Liver (tissue), 9 donors: ENCODE results near the gene CCNYL1. TPM values are rescaled to one million over a fixed set of nuclear protein-coding genes. Genes with fewer than 3 reads are reported as not detected.

Source experiments
- DNase-seq: peaks from one replicate; pipeline ENCODE4 v3.0.0-alpha.2; 2017; ENCODE audit warnings: low spot score
- H3K27ac ChIP-seq, 2 donors: one replicate each; pipeline ENCODE4 v1.7.0; 2013; ENCODE audit warnings: inconsistent platforms in 2 of 2, low read length in 2 of 2, control low read depth in 1 of 2, low read depth in 1 of 2, mild to moderate bottlenecking in 1 of 2
- H3K27me3 ChIP-seq, 4 donors: one replicate each; pipeline versions ENCODE4 v1.6.1 to v1.7.0; 2013; ENCODE audit warnings: low read length in 3 of 4, inconsistent platforms in 1 of 4, mild to moderate bottlenecking in 1 of 4, moderate library complexity in 1 of 4; ENCODE audit not compliant: control insufficient read depth in 4 of 4, insufficient read depth in 4 of 4
- H3K36me3 ChIP-seq, 4 donors: one replicate each; pipeline versions ENCODE4 v1.6.1 to v1.7.0; 2013; ENCODE audit warnings: low read length in 3 of 4, mild to moderate bottlenecking in 3 of 4, low read depth in 1 of 4, moderate library complexity in 1 of 4; ENCODE audit not compliant: control insufficient read depth in 4 of 4, insufficient read depth in 3 of 4
- H3K4me1 ChIP-seq, 4 donors: one replicate each; pipeline versions ENCODE4 v1.6.1 to v1.7.0; 2013; ENCODE audit warnings: low read length in 3 of 4, mild to moderate bottlenecking in 3 of 4, moderate library complexity in 1 of 4; ENCODE audit not compliant: control insufficient read depth in 4 of 4, insufficient read depth in 4 of 4
- H3K4me3 ChIP-seq, 3 donors: one replicate each; pipeline versions ENCODE4 v1.6.1 to v1.7.0; 2013; ENCODE audit warnings: low read length in 3 of 3, control low read depth in 1 of 3, low read depth in 1 of 3, mild to moderate bottlenecking in 1 of 3
- H3K9ac ChIP-seq, 2 donors: one replicate each; pipeline ENCODE4 v1.7.0; 2013; ENCODE audit warnings: low read length in 2 of 2, mild to moderate bottlenecking in 2 of 2, moderate library complexity in 2 of 2, control low read depth in 1 of 2, low read depth in 1 of 2
- H3K9me3 ChIP-seq, 4 donors: one replicate each; pipeline versions ENCODE4 v1.6.1 to v1.7.0; 2013; ENCODE audit warnings: low read length in 3 of 4; ENCODE audit not compliant: control insufficient read depth in 4 of 4
- ATF3 ChIP-seq: IDR thresholded peaks from 2 replicates; pipeline ENCODE4 v1.6.1; 2016; ENCODE audit warnings: antibody characterized with exemption
- EGR1 ChIP-seq, 2 donors: IDR thresholded peaks; 2 replicates each; pipeline ENCODE4 v1.6.1; 2016 to 2018; ENCODE audit warnings: antibody characterized with exemption in 2 of 2, low read depth in 2 of 2
- FOXA1 ChIP-seq: IDR thresholded peaks from 2 replicates; pipeline ENCODE4 v1.6.1; 2016; ENCODE audit warnings: antibody characterized with exemption
- FOXA2 ChIP-seq: IDR thresholded peaks from 2 replicates; pipeline ENCODE4 v1.6.1; 2016; ENCODE audit warnings: antibody characterized with exemption
- GABPA ChIP-seq, 2 donors: IDR thresholded peaks in 1 of 2; conservative IDR thresholded peaks in 1 of 2; 2 replicates each; pipeline ENCODE4 v1.6.1; 2016; ENCODE audit warnings: antibody characterized with exemption in 2 of 2, mild to moderate bottlenecking in 1 of 2, moderate library complexity in 1 of 2
- HNF4A ChIP-seq, 2 donors: conservative IDR thresholded peaks; 2 replicates each; pipeline ENCODE4 v1.6.1; 2016; ENCODE audit warnings: antibody characterized with exemption in 2 of 2, mild to moderate bottlenecking in 2 of 2
- HNF4G ChIP-seq: IDR thresholded peaks from 2 replicates; pipeline ENCODE4 v1.6.1; 2016; ENCODE audit warnings: antibody characterized with exemption
- JUND ChIP-seq, 2 donors: IDR thresholded peaks; 2 replicates each; pipeline ENCODE4 v1.6.1; 2016; ENCODE audit warnings: antibody characterized with exemption in 2 of 2
- NR2F2 ChIP-seq: IDR thresholded peaks from 2 replicates; pipeline ENCODE4 v1.6.1; 2016; ENCODE audit warnings: antibody characterized with exemption
- RAD21 ChIP-seq, 2 donors: IDR thresholded peaks; 2 replicates each; pipeline ENCODE4 v1.6.1; 2016; ENCODE audit warnings: antibody characterized with exemption in 2 of 2, mild to moderate bottlenecking in 2 of 2
- RXRA ChIP-seq, 2 donors: IDR thresholded peaks; 2 replicates each; pipeline ENCODE4 v1.6.1; 2017 to 2018; ENCODE audit warnings: antibody characterized with exemption in 2 of 2, mild to moderate bottlenecking in 1 of 2
- SP1 ChIP-seq: IDR thresholded peaks from 2 replicates; pipeline ENCODE4 v1.6.1; 2018; ENCODE audit warnings: antibody characterized with exemption, mild to moderate bottlenecking
- TAF1 ChIP-seq: conservative IDR thresholded peaks from 2 replicates; pipeline ENCODE4 v1.6.1; 2016; ENCODE audit warnings: antibody characterized with exemption, mild to moderate bottlenecking
- YY1 ChIP-seq: IDR thresholded peaks from 2 replicates; pipeline ENCODE4 v1.6.1; 2016; ENCODE audit warnings: antibody characterized with exemption, mild to moderate bottlenecking
- WGBS: extraction: QIAGEN DNeasy Blood & Tissue Kit; methylation state at CpG from one replicate; pipeline ENCODE4 v1.1.7; 2013; 5-methylcytosine and 5-hydroxymethylcytosine counted together
- polyA plus RNA-seq, 2 donors: library from polyadenylated mRNA; stranded (reverse) in 1 of 2; unstranded in 1 of 2; fragments of 200-250 nt in 1 of 2; fragments of >200 nt in 1 of 2; fragmentation: Nextera tagmentation in 1 of 2; extraction: Ambion mirVana in 1 of 2; gene quantifications; one replicate each; pipeline versions ENCODE4 v1.2.1 to v1.2.3, GENCODE V29; 2013 to 2015
- total RNA-seq, 2 donors: library from RNA; depleted of rRNA; stranded (reverse); fragments of >200 nt; gene quantifications; one replicate each; pipeline ENCODE4 v1.2.3, GENCODE V29; 2014
- TF ChIP-seq, protein P1 (sequence below): IDR thresholded peaks from 2 replicates; pipeline ENCODE4 v1.6.1; 2016; ENCODE audit warnings: antibody characterized with exemption, mild to moderate bottlenecking
- TF ChIP-seq, protein P2 (sequence below): fragments of 150-350 bp; IDR thresholded peaks from 2 replicates; pipeline ENCODE4 v1.5.1; 2017; ENCODE audit warnings: improper control_type of control experiment, low read depth, low read length; ENCODE audit not compliant: missing input control
- TF ChIP-seq, protein P3 (sequence below): IDR thresholded peaks from 2 replicates; pipeline ENCODE4 v1.6.1; 2016; ENCODE audit warnings: antibody characterized with exemption
- TF ChIP-seq, protein P4 (sequence below): IDR thresholded peaks from 2 replicates; pipeline ENCODE4 v1.6.1; 2016; ENCODE audit warnings: antibody characterized with exemption
- donor health status: healthy.
- donor health status: healthy.
- donor health status: healthy.
- donor health status: healthy.
- donor health status: healthy.

CCNYL1 gene
- total and polyA plus RNA-seq, 4 donors, result 5.8 to 9.3 (median 8.2) TPM

DNA sequence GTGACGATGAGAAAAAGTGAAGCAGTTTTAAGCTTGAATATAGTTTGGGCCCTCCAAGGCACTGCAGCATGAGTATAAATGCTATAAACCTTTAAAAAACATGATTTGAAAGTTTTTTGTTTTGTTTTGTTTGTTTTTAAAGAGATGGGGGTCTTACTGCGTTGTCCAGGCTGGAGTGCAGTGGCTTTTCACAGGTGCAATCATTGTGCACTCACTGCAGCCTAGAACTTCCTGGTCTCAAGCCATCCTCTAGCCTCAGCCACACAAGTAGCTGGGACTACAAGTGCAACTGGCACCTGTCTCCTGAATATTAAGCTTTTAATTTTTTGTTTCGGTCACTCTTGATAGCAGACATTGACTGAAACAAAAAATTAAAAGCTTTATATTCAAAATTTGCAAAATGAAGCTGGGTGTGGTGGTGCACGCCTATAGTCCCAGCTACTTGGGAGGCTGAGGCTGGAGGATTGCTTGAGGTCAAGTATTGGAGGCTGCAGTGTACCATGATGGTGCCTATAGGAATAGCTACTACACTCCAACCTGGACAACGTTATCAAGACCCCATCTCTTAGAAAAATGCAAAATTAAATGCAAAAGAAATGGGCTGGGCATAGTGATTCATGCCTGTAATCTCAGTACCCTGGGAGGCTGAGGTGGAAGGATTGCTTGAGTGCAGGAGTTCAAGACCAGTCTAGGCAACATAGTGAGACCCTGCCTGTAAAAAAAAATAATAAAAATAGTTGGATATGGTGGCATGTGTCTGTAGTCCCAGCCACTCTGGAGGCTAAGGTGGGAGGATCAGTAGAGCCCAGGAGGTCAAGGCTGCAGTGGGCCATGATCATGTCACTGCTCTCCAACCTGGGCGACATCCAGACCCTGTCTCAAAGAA lies 43.3 kb downstream of the CCNYL1 start:
- H3K4me3 ChIP-seq, result no peak overlapping the region
- H3K9ac ChIP-seq, result no peak overlapping the region
- H3K27ac ChIP-seq, result no peak overlapping the region
- H3K36me3 ChIP-seq, result peaks cover 3 to 24% (median 5%) of the 10 kb centered on the region in 4 donors
- H3K9me3 ChIP-seq, result no peaks in the 10 kb centered on the region
- TF ChIP-seq RXRA (IDR thresholded peaks at IDR 0.05), result no peak
- TF ChIP-seq NR2F2, result no peak
- no peak for TF ChIP-seq YY1
- TF ChIP-seq EGR1 (IDR thresholded peaks at IDR 0.05; ENCODE audit: low read depth in 2 of 2), result no peak
- TF ChIP-seq TAF1, result no peak
- no peak for TF ChIP-seq FOXA2
- TF ChIP-seq, protein P1, sequence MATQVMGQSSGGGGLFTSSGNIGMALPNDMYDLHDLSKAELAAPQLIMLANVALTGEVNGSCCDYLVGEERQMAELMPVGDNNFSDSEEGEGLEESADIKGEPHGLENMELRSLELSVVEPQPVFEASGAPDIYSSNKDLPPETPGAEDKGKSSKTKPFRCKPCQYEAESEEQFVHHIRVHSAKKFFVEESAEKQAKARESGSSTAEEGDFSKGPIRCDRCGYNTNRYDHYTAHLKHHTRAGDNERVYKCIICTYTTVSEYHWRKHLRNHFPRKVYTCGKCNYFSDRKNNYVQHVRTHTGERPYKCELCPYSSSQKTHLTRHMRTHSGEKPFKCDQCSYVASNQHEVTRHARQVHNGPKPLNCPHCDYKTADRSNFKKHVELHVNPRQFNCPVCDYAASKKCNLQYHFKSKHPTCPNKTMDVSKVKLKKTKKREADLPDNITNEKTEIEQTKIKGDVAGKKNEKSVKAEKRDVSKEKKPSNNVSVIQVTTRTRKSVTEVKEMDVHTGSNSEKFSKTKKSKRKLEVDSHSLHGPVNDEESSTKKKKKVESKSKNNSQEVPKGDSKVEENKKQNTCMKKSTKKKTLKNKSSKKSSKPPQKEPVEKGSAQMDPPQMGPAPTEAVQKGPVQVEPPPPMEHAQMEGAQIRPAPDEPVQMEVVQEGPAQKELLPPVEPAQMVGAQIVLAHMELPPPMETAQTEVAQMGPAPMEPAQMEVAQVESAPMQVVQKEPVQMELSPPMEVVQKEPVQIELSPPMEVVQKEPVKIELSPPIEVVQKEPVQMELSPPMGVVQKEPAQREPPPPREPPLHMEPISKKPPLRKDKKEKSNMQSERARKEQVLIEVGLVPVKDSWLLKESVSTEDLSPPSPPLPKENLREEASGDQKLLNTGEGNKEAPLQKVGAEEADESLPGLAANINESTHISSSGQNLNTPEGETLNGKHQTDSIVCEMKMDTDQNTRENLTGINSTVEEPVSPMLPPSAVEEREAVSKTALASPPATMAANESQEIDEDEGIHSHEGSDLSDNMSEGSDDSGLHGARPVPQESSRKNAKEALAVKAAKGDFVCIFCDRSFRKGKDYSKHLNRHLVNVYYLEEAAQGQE, result no peak
- no peak for TF ChIP-seq FOXA1
- TF ChIP-seq, protein P2, sequence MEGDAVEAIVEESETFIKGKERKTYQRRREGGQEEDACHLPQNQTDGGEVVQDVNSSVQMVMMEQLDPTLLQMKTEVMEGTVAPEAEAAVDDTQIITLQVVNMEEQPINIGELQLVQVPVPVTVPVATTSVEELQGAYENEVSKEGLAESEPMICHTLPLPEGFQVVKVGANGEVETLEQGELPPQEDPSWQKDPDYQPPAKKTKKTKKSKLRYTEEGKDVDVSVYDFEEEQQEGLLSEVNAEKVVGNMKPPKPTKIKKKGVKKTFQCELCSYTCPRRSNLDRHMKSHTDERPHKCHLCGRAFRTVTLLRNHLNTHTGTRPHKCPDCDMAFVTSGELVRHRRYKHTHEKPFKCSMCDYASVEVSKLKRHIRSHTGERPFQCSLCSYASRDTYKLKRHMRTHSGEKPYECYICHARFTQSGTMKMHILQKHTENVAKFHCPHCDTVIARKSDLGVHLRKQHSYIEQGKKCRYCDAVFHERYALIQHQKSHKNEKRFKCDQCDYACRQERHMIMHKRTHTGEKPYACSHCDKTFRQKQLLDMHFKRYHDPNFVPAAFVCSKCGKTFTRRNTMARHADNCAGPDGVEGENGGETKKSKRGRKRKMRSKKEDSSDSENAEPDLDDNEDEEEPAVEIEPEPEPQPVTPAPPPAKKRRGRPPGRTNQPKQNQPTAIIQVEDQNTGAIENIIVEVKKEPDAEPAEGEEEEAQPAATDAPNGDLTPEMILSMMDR, result no peak
- no peak for TF ChIP-seq RAD21 (IDR thresholded peaks at IDR 0.05)
- no peak for TF ChIP-seq GABPA (IDR thresholded peaks at IDR 0.05 in 1 of 2, conservative IDR thresholded peaks at IDR 0.05 in 1 of 2)
- no peak for TF ChIP-seq HNF4A (conservative IDR thresholded peaks at IDR 0.05)
- TF ChIP-seq, protein P3, sequence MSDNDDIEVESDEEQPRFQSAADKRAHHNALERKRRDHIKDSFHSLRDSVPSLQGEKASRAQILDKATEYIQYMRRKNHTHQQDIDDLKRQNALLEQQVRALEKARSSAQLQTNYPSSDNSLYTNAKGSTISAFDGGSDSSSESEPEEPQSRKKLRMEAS, result no peak
- TF ChIP-seq, protein P4, sequence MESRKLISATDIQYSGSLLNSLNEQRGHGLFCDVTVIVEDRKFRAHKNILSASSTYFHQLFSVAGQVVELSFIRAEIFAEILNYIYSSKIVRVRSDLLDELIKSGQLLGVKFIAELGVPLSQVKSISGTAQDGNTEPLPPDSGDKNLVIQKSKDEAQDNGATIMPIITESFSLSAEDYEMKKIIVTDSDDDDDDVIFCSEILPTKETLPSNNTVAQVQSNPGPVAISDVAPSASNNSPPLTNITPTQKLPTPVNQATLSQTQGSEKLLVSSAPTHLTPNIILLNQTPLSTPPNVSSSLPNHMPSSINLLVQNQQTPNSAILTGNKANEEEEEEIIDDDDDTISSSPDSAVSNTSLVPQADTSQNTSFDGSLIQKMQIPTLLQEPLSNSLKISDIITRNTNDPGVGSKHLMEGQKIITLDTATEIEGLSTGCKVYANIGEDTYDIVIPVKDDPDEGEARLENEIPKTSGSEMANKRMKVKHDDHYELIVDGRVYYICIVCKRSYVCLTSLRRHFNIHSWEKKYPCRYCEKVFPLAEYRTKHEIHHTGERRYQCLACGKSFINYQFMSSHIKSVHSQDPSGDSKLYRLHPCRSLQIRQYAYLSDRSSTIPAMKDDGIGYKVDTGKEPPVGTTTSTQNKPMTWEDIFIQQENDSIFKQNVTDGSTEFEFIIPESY, result no peak
- TF ChIP-seq HNF4G, result no peak
- no peak for TF ChIP-seq ATF3
- no peak for TF ChIP-seq SP1
- TF ChIP-seq JUND (IDR thresholded peaks at IDR 0.05), result no peak
- H3K4me1 ChIP-seq, result peaks cover 1 to 21% (median 13%) of the 10 kb centered on the region in 4 donors
- no peak for DNase-seq
- WGBS, result 97% methylated on average over 6 of the region's 6 CpGs
- H3K27me3 ChIP-seq, result no peaks in the 10 kb centered on the region
